Cardiac muscle cell (in vitro differentiated cells and primary cell): Measurements from ENCODE around the gene NPY5R. TPM values are rescaled to one million over a fixed set of nuclear protein-coding genes. Genes with fewer than 3 reads are reported as not detected.
A peak's percentile ranks its signal among the peaks of the same experiment; 100 is the strongest.

Experiments used
- DNase-seq, 2 donors: peaks; one replicate each; pipeline versions ENCODE4 v3.0.0 to v3.0.0-alpha.2; 2010 to 2017; ENCODE audit warnings: low read depth in 1 of 2, low spot score in 1 of 2
- H3K27ac ChIP-seq: fragments of 200-600 bp; sonication (generic); 2 replicates; pipeline ENCODE4 v1.5.1; 2016
- H3K27me3 ChIP-seq: fragments of 200-600 bp; sonication (generic); 2 replicates; pipeline ENCODE4 v1.6.0; 2016; ENCODE audit warnings: control low read depth
- H3K36me3 ChIP-seq: fragments of 200-600 bp; sonication (generic); 2 replicates; pipeline ENCODE4 v1.5.1; 2016; ENCODE audit warnings: control low read depth
- H3K4me1 ChIP-seq: fragments of 200-600 bp; sonication (generic); 2 replicates; pipeline ENCODE4 v1.8.1; 2017; ENCODE audit warnings: low read depth, mild to moderate bottlenecking, mixed run types
- H3K4me3 ChIP-seq: fragments of 200-600 bp; sonication (generic); 2 replicates; pipeline ENCODE4 v1.5.1; 2016; ENCODE audit warnings: mild to moderate bottlenecking
- H3K9me3 ChIP-seq: fragments of 200-600 bp; sonication (generic); 2 replicates; pipeline ENCODE4 v1.5.1; 2017; ENCODE audit warnings: low read depth, mild to moderate bottlenecking, control low read depth
- polyA plus RNA-seq: library from polyadenylated mRNA; unstranded; fragments of >200 nt; fragmentation: Nextera tagmentation; extraction: Ambion mirVana; gene quantifications from 2 replicates; pipeline ENCODE4 v1.2.1, GENCODE V29; 2016
- total RNA-seq: library from RNA; depleted of rRNA; stranded (reverse); fragments of >200 nt; gene quantifications from 2 replicates; pipeline ENCODE4 v1.2.3, GENCODE V29; 2016
- TF ChIP-seq, protein P1 (sequence below): IDR thresholded peaks from 2 replicates; pipeline ENCODE4 v1.5.1; 2012; ENCODE audit warnings: low read depth, mild to moderate bottlenecking, low read length

NPY5R gene
- total and polyA plus RNA-seq, 2 experiments from 2014 or later: 6.9 to 15.2 TPM

DNA sequence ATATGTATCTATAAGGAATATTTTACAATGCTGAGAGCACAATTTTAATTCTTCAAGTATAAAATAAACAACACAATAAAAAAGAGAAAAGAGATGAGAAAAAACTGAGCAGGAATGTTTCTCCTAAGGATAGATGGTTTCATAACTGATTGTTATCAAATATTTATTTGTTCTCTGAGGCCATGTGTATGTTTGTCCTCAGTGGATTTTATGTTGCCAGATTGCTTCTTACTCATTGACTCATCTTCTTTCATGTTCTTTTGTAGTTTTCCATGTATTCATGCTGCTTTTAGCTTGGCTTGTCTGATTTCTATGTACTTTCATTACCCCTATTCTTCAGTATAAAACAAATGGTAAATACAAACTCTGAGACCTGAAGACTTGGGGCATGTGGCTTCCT is 41.2 kb downstream of the NPY5R start:
- Histone ChIP-seq H3K27ac (no peak overlapping the region), H3K36me3 (no peaks in the 10 kb centered on the region), H3K9me3 (no peaks in the 10 kb centered on the region), H3K4me1 (no peaks in the 10 kb centered on the region), H3K27me3 (no peaks in the 10 kb centered on the region), H3K4me3 (no peak overlapping the region)
- TF ChIP-seq, protein P1, sequence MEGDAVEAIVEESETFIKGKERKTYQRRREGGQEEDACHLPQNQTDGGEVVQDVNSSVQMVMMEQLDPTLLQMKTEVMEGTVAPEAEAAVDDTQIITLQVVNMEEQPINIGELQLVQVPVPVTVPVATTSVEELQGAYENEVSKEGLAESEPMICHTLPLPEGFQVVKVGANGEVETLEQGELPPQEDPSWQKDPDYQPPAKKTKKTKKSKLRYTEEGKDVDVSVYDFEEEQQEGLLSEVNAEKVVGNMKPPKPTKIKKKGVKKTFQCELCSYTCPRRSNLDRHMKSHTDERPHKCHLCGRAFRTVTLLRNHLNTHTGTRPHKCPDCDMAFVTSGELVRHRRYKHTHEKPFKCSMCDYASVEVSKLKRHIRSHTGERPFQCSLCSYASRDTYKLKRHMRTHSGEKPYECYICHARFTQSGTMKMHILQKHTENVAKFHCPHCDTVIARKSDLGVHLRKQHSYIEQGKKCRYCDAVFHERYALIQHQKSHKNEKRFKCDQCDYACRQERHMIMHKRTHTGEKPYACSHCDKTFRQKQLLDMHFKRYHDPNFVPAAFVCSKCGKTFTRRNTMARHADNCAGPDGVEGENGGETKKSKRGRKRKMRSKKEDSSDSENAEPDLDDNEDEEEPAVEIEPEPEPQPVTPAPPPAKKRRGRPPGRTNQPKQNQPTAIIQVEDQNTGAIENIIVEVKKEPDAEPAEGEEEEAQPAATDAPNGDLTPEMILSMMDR: no peak
- no peak for DNase-seq

DNA sequence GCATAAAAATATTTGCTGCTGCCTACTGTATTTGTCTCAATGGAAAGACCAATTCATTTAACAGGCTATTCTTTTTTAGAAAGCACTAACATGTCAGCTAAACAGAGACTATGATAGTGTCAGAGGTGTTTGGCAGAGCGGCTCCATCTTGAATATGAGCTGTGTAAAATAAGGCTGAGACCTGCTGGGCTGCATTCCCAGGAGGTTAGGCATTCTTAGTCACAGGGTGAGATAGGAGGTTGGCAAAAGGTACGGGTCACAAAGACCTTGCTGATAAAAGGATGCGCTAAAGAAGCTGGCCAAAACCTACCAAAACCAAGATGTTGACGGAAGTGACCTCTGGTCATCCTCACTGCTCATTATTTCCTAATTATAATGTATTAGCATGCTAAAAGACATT is 41.8 kb downstream of the NPY5R start:
- Histone ChIP-seq H3K27ac (no peak overlapping the region), H3K4me1 (no peaks in the 10 kb centered on the region), H3K27me3 (no peaks in the 10 kb centered on the region), H3K36me3 (no peaks in the 10 kb centered on the region), H3K9me3 (no peaks in the 10 kb centered on the region), H3K4me3 (no peak overlapping the region)
- DNase-seq: no peak
- TF ChIP-seq, protein P1: no peak

DNA sequence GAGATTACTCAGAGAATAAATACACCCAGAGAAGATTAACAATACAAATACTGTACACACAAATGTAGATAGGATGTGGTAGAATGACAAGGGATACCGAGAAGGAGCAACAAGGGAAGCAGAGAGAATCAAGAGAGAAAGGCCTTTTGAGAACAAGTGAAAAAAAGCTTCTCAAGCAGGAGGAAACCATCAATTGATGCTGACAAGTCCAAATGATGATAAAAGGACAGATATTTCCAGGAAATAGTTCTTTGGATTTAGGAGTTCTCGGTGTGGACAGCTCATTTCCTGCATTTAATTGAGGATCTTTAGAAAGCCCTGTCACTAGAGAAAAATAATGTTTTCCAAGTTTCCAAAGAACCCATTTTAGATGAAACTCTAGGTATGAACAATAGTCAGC is 48.1 kb downstream of the NPY5R start:
- DNase-seq: peak in 1 of 2 donors; percentile 49

DNA sequence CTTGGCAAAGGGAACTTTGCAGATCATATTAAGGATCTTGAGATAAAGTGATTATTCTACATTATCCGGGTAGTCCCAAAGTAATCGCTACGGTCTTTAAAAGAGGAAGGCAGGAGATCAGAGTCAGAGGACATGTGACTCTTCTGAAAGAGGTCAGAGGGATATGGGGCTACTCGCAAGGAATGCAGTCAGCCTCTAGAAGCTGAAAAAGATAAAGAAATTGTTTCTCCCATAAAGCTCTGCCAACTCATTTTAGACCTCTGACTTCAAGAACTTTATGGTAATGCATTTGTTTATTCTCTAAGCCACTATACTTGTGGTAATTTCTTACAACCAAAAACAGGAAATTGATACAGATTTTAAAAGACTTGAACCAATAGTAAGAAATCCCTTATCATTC is 48.6 kb downstream of the NPY5R start:
- no peak overlapping the region for H3K27ac ChIP-seq
- no peaks in the 10 kb centered on the region for H3K36me3 ChIP-seq
- no peaks in the 10 kb centered on the region for H3K27me3 ChIP-seq
- no peak overlapping the region for H3K4me3 ChIP-seq
- H3K9me3 ChIP-seq: no peaks in the 10 kb centered on the region
- peak in 1 of 2 donors; percentile 61 for DNase-seq
- H3K4me1 ChIP-seq: no peaks in the 10 kb centered on the region
- TF ChIP-seq, protein P1: no peak

More for the DNA sequence above, 48.1 kb downstream of the NPY5R start:
- H3K9me3 ChIP-seq: no peaks in the 10 kb centered on the region
- no peaks in the 10 kb centered on the region for H3K4me1 ChIP-seq
- H3K36me3 ChIP-seq: no peaks in the 10 kb centered on the region
- no peak overlapping the region for H3K27ac ChIP-seq
- no peak overlapping the region for H3K4me3 ChIP-seq
- TF ChIP-seq, protein P1: no peak
- H3K27me3 ChIP-seq: no peaks in the 10 kb centered on the region

DNA sequence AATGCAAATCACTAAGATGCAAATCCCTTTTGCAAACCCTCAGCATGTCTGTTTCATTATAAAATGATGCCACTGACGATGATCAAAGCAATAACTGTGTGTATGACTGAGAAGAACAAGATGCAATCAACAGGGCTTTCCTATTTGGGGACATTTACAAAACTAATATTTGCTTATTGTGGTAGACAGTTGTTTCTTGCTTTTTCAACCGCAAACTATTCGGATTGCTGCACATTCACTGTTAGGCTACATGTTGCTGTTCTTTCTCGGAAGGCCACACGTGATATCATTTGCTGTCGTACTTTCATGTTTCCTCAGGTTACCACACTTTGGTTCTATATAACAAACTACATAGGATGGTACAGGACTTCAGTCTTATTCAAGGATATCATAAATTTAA is 49.8 kb downstream of the NPY5R start:
- Histone ChIP-seq H3K9me3 (no peaks in the 10 kb centered on the region), H3K4me3 (no peak overlapping the region), H3K36me3 (no peaks in the 10 kb centered on the region), H3K27me3 (no peaks in the 10 kb centered on the region), H3K27ac (no peak overlapping the region), H3K4me1 (no peaks in the 10 kb centered on the region)
- TF ChIP-seq, protein P1: no peak
- no peak for DNase-seq

DNA sequence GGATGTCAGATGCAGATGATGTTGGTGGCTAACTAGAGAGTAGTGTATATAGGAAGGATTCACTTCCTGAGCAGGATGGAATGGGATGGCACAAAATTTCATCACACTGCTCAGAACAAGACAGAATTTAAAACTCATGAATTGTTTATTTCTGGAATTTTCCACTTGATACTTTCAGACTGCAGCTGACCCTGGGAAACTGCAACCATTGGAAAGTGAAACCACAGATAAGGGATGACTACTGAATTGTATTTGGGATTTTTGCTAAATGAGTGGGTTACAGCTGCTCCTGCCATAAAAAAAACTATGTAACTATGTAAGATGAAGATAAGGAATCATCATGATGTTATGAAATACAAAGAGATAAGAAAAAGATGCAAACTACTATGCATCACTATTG is 51.4 kb downstream of the NPY5R start:
- no peak overlapping the region for H3K27ac ChIP-seq
- no peaks in the 10 kb centered on the region for H3K9me3 ChIP-seq
- peak in 1 of 2 donors; percentile 79 for DNase-seq
- no peaks in the 10 kb centered on the region for H3K27me3 ChIP-seq
- H3K4me3 ChIP-seq: no peak overlapping the region
- H3K4me1 ChIP-seq: no peaks in the 10 kb centered on the region
- H3K36me3 ChIP-seq: no peaks in the 10 kb centered on the region
- TF ChIP-seq, protein P1: no peak
